Sigmoid colon (tissue), 4 donors: ENCODE results near the gene LURAP1L.

Experiments
- EP300 ChIP-seq, 4 donors: sonication (generic); formaldehyde crosslinking; IDR thresholded peaks; one replicate each; pipeline ENCODE4 v1.6.1; 2017; ENCODE audit warnings: antibody characterized with exemption in 4 of 4
- TF ChIP-seq, protein P1 (sequence below), 4 experiments: fragments of 450-650 bp in 3 of 4; fragments of 200-600 bp in 1 of 4; IDR thresholded peaks; one replicate each; pipeline ENCODE4 v1.5.1; 2016 to 2019; ENCODE audit warnings: antibody characterized with exemption in 4 of 4, mild to moderate bottlenecking in 3 of 4, moderate library complexity in 2 of 4

DNA sequence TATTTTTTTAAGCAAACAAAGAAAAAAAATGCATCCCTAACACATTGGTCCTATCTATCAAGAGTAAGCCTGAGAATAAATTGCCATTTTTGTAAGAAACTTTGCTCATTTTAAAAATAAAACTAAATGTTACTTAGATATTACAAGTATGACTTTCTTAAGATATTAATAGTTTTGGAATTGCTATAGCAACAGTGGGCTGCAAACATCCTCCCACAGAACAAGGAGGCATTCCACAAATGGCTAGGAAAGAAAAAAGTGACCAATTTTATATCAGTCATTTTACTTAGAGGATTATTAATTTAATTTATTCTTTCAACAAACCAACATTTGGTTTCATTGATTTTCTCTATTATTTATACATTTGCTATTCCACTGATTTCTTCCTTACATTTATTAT, 63.7 kb downstream of the LURAP1L start:
- TF ChIP-seq, protein P1, sequence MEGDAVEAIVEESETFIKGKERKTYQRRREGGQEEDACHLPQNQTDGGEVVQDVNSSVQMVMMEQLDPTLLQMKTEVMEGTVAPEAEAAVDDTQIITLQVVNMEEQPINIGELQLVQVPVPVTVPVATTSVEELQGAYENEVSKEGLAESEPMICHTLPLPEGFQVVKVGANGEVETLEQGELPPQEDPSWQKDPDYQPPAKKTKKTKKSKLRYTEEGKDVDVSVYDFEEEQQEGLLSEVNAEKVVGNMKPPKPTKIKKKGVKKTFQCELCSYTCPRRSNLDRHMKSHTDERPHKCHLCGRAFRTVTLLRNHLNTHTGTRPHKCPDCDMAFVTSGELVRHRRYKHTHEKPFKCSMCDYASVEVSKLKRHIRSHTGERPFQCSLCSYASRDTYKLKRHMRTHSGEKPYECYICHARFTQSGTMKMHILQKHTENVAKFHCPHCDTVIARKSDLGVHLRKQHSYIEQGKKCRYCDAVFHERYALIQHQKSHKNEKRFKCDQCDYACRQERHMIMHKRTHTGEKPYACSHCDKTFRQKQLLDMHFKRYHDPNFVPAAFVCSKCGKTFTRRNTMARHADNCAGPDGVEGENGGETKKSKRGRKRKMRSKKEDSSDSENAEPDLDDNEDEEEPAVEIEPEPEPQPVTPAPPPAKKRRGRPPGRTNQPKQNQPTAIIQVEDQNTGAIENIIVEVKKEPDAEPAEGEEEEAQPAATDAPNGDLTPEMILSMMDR (IDR thresholded peaks at IDR 0.05), result no peak
- TF ChIP-seq EP300 (IDR thresholded peaks at IDR 0.05), result no peak
